ENCODE results near the gene HAUS5.

DNA sequence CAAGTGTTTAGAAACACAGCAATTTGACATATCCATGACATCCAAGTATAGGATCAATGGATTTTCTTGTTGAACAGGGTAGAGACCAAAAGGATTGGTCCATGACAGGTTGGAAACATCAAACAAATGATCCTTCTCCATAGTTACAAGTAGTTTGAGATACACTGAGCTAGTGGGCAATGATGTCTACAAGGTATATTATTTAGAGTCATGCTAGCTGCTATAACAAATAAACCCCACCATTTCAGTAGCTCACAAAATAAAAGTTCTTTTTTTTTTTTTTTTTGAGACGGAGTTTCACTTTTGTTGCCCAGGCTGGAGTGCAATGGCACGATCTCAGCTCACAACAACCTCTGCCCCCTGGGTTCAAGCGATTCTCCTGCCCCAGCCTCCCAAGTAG is 4.9 kb upstream of the HAUS5 start:
- TF ChIP-seq POLR2A (IDR thresholded peaks at IDR 0.05; ENCODE audit: low read depth, low read length) (no peak), POLR2AphosphoS5 (IDR thresholded peaks at IDR 0.05; ENCODE audit: low read depth, low read length) (no peak), TAF1 (IDR thresholded peaks at IDR 0.05; ENCODE audit: borderline replicate concordance, low read depth, low read length) (no peak)
